Muscle of arm (tissue), 14 donors: ENCODE measurements around the gene TLR3. TPM values are rescaled to one million over a fixed set of nuclear protein-coding genes. Genes with fewer than 3 reads are reported as not detected.
"Not testable (repeated sequence)": the region's sequence is repeated elsewhere in the genome, so short reads cannot be mapped to it uniquely, and the experiment has no call there.

Experiments used
- DNase-seq: peaks from one replicate; pipeline ENCODE4 v3.0.0-alpha.2; 2013
- long read RNA-seq, 11 donors: transcript quantifications; one replicate each; lab custom pipeline, GENCODE V29; 2026
- polyA plus RNA-seq, 12 donors: library from polyadenylated mRNA; unstranded; fragments of 120-200 nt; gene quantifications; one replicate each; pipeline ENCODE4 v1.2.1, GENCODE V29; 2013; ENCODE audit not compliant: insufficient read length in 12 of 12

Gene TLR3
- polyA plus RNA-seq = 1 to 10 TPM in 9 of 12 donors, under 1 TPM in 1, not detected in 2; 0.84 to 3.0 (median 1.6) TPM
- long read RNA-seq, donor 1 = 0 reads
- long read RNA-seq, donor 2 = 0 reads
- long read RNA-seq, donor 3 = 0 reads
- long read RNA-seq, donor 4 = 0 reads
- long read RNA-seq, donor 5 = 0 reads
- long read RNA-seq, donor 6 = 0 reads
- long read RNA-seq, donor 7 = 0 reads
- long read RNA-seq, donor 8, full-length matches to known transcripts = 1 of 1 reads
- long read RNA-seq, donor 8, partial matches to known transcripts = 0 of 1 reads
- long read RNA-seq, donor 8, other reads (novel, unspliced or antisense) = 0 of 1 reads
- long read RNA-seq, donor 9 = 0 reads
- long read RNA-seq, donor 10 = 0 reads
- long read RNA-seq, donor 11 = 0 reads

DNA sequence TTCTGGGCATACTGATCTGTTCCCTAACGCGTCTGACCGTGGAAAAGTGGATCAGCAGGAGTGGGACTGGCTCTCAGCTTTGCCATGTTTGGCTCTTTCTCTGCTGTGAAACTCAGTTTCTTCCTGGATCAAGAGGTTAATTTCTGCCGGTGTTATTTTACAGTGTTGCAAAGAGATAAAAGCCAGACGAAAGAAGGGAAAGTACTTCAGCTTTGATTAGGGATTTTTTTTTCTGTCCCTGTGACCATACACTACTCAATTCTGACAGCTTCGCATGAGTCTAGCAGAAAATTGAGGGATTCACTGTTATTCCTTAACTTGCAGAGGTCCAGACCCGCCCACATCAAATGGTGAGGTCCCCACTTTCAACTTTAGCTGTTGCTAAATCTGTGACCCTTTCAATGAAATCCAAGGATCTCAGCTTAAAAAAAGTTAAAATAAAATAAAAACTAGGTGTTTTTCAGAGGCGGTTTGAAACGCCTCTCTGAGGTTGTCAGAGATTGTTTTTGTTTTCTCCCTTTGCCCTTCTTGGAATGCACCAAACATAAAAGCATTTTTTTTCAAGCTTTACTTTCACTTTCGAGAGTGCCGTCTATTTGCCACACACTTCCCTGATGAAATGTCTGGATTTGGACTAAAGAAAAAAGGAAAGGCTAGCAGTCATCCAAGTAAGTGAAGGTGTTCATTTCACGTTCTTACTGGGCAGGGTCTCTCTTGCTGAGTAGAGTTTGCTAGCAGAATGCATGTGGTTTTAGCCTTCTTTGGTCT lies at the start of gene TLR3:
TLR3 (plus strand) TSS at position 576 of the 768 bp plus-strand sequence. CDS start 7,464 bp downstream, outside the sequence.
- peak; percentile 23 for DNase-seq

DNA sequence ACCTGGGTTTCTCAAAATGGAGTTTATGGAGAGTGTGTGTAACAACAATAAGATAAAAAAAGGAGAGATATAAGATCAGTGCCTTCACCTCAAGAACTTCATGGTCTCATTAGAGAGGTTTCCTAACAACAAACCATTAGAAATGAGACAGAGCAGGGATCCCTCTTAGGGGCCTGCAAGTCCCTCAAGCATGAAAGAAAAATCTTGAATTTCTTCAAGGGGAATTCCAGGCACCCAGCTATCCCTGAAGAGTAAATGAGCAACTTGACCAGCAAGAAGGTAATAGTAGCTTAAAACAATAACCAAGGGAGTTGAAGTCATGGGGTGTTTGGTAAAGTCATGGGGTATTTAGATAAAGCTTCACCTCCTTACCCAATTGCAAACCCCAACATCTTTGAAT lies 49.7 kb upstream of the TLR3 start:
- no peak for DNase-seq

DNA sequence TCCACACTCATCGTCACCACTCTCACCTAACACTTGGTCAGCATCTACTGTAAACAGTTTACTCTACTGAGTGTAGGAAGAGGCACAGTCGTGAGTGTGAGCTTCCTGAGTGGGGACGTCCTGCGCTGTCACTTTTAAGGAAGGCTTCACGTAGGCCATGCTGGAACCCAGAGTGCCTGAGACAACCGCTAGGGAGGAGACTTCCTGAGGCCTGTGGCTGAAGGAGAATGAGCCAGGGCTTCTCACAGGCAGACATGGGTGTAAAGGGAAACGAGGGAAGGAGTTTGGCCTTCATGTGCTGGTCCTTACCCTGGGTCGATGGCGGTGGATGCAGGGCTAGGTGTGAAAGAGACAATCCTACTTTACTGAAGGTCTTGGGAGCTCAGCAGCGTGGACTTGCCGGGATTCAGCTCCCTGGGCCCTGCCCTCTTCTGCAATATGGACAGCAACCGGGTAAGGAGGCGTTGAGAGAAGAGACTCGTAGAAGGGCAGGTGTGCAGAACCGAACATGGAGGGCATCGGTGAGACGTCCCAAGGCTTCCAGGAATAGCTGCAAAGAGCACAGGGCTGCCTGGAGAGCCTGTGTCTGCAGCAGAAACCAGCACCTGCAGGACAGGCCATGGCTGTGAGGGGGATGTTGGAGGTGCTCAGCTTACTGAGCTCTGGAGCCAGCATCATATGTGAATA lies 48.7 kb upstream of the TLR3 start:
- DNase-seq = no peak

DNA sequence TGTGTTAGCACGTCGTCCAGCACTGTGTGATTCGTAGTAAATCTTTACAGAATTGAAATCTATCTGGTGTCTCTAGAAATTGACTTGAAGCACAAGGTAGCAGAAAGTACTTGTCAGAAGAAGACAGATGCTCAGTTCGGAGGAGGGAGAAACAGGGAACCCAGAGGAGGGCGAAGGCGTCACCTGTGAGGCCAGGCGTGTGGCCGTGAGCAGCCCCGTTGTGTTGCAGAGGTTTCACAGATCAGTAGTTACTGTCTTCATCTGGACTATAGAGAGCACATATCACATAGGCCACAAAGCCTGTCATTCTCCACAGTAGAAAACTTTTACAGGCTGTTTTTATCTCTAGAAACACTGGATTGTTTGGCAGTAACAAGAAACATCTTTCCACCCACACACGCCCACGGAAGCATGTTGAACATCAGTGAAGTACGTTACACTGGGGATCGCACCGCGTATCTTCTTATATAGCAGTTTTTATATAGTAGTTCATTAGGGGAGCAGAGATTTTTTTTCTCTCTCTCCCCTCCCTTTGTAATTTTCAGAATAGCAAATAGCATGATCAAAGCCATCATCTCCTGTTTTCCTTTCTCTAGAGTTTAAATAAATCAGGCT lies 48.1 kb upstream of the TLR3 start:
- no peak for DNase-seq

DNA sequence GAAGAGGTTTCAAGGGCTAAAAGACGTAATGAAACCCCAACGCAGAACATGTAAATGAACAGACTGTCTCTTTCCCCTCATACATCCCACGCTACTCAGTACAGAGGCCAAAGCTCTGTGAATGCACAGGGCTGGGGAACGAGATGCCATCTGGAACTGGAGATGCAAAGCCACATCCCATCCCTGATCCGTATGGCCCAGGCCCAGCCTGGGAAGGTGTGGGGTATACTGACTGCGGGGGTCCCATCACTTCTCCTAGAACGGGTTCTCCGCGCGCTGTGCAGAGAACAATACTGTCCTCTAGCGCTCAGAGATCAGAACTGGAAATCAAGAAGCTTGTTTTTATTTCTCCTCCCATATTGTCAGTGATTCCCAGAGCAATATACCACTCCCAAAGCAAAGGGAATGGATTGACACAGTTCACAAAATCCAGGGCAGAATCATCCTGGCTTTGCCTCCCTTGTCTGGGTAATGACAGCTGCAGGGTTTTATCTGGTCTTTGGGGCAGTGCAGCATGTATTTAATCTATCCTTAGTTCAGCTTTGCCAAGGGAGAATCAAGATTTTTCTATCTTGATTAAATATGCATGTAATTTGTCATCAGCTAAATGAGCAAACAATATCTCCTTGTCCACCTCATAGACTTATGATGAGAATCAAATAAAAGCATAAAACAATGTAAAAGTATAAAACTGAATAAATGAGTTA lies 47.3 kb upstream of the TLR3 start:
- peak; percentile 45 for DNase-seq

DNA sequence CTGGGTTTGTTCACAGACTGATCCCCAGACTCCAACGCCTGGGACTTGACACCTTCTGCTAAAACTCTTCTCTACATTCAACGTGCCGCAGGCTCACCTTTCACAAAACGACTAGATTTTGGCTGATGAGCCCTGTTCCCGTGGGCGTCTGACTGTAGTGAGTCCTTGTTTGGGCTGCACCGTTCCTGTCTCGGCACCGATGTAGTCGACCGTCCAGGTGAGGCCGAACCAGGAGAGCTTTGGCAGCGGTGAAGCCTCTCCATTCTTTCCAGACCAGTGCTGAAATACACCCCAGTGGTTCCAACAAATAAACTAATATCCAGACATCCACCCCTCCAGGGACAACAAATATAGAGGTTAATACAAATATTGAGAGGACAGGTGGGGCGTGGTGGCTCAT lies 45.0 kb upstream of the TLR3 start:
- no peak for DNase-seq

DNA sequence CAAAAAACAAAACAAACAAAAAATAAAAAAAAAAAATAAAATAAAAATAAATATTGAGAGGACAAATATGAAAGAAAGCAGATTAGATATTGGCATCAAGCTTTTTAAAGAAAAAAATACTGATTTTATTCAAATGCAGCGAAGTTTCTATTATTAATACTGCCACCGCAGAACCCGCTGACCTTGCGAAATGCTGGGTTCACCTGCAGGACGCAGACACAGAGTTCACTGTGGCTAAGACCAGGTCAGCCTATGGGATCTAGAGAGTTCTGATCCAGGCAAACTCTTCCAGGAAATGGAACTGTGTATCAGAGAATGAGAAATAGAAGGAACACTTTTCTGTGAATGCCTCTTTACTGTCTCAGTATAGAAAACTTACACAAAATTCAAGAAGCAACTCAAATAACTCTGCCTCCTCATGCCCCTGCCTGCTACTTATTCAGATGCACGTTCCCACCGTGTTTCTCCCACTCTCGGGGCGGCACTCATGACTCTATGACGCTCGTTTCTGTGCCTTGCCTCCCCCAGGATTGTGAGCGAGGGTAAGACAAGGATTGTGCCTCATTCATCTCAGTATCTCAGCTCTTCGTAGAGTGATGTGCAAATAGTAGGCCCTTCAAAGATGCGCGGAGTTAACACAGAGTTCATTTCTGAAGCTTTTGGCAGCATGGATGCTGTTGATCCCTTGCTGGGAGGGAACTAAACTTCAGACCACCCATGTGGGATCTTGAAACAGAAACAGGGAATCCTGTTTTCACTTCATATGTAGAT lies 44.1 kb upstream of the TLR3 start:
- no peak for DNase-seq

DNA sequence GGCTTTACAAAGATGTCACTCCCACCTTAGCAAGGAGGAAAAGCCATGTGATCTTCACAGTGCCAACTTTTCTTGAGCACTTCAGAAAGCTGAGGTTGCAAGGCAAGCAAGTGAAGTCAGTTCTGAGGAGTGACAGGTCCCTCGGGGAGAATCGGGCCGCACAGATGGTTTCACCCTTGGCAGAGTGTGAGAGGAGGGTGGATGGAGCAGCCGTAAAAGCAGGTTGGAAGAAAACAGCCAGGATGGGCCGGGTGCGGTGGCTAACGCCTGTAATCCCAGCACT lies 43.6 kb upstream of the TLR3 start:
- DNase-seq = no peak

DNA sequence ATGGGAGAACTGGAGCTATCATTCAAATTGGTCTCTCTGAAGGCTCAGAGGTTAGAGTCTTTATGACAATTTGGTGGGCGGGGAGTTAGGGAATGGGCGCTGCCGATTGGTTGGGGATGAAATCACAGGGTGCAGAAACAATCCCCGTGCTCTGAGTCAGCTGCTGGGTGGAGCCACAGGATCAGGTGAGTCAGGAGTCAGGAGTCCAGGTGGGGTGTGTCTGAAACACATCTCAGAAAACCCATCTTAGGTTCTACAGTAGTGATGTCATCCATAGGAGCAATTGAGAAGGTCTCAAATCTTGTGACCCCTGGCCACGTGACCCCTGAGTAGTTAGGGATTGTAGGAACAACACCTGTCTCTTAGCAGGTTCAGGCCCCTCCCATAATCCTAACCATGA lies 41.6 kb upstream of the TLR3 start:
- no peak for DNase-seq

DNA sequence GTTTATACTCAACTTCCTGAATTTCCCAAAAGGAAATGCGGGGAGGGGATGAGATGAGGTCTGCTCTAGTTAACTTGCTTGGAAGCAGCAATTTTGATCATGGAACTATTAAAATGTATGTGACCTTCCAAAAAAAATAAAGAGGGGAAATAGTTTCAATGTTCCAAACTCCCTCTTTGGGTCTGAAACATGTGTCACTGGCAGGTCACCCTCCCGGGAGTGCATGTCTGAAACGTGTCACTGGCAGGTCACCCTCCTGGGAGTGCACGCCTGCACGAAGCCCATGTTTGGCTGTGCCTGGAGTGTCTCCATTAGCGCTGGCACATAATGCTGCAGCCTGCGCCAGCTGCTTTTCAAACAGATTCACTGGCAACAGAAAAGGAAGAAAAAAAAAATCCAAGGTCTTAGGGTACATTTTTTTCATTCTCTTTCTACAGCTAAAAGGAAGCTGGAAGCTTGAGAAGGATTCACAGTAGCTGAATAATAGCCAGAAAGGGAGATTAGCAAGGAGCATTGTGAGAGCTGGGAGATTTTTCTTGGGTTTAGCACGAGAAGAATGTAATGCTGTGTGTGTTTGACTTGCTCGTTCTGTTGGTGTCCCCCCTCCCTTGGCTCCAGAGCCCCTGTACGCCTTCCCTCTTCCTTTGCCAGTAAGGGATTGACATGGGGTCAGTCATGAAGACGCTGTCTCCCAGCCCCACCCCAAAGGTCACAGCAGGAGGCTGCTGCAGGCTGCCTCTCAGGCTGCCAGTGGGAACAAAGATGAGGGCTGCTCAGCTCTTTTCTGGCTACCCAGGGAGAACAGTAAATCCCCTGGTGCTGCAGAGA lies 39.2 kb upstream of the TLR3 start:
- peak; percentile 71 for DNase-seq

DNA sequence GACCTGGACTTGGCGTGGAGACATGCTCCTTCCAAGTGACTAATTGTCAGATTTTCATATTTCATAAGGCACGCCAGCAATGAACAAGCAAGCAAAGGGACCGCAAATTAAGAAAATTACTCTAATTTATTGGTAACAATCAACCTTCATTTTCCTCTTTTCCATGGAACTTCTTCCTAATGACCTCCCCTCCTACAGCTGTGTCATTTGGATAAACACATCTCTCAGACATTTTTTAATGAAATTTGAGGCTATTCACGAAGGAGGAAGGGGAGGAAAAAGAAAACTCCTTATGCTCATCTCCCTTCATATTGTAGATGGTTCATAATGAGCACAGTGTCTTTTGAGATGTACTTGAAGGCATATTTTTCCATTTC lies 38.6 kb upstream of the TLR3 start:
- no peak for DNase-seq

DNA sequence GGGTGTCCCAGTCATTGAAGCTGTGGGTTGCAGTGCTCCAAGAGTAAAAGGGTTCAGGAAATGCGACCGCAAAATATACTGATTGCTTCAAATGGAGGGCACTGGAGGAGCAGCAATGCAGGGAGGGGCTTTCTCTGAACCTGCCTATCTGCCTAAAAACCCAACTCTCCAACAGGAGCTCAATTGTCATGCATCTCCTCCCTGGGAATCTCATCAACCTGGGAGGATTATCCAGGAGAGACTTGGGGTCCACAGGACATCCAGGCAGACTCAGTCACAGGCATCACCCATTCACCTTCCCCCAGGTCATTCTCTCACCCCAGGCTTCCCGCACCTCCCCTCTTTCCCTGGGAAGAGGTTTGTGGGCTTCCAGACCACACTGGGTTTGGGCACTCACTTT lies 38.2 kb upstream of the TLR3 start:
- no peak for DNase-seq

DNA sequence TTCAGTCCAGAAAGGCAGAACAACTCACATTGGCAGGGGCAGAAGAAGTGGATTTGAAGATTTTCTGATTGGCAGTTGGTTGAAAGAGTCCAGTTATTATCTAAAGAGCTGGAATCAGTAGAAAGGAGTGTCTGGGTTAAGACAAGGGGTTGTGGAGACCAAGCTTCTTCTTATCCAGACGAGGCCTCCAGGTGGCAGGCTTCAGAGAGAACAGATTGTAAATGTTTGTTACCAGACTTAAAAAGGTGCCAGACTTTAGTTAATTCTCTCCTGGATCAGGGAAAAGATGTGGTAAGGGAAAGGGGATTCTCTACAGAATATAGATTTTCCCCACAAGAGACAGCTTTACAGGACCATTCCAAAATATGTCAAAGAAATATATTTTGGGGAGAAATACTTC lies 36.7 kb upstream of the TLR3 start:
- no peak for DNase-seq

DNA sequence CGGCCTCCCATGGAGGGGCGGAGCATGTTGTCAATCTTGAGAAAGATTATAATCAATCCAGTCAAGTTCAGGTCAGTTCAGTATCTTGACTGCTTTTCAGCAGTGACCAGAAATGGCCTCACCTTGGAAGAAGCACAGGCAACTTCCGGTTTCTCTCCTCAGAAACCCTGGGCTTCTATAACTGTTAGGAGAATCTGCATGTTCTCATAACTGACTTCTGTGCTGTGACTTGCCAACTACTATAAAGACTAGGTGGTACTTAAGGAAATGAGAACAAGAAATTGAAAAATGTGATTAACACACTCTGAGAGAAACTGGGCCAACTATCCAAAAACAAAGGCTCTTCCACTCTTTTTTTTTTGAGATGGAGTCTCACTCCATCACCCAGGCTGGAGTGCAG lies 35.9 kb upstream of the TLR3 start:
- DNase-seq = no peak

DNA sequence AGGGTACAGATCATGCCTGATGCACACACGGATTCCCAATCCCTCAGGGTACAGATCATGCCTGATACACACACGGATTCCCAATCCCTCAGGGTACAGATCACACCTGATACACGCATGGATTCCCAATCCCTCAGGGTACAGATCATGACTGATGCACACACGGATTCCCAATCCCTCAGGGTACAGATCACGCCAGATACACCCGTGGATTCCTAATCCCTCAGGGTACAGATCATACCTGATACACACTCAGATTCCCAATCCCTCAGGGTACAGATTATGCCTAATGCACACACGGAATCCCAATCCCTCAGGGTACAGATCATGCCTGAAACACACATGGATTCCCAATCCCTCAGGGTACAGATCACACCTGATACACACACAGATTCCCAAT lies 34.3 kb upstream of the TLR3 start:
- not testable (repeated sequence) for DNase-seq

DNA sequence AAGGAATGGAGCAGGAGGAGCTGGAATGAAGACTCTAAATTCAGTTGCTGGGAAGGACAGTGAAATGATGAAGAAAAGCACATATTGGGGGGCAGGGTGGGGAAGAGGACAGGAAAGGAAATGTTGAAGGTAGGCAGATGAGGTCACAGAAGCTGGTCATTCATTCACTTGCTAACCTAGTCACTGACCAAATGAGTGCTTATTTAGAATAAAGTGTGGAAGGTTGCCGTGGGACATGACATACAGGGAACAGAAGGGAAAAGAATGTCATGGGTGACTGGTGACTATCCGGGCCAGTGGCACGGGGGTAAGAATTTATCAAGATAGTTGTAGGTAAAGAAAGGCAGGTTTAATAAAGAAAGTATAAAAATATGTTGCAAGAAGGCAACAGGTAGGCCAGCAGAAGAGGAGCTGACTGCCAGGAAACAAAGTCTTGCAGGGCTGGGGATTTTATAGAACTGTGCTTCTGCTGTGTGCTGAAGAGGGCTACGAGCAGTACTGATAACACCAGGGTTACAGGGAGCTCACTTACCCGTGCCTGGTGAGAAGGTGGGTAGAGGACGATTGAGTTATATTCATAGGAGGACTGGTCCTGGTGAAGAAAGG lies 31.9 kb upstream of the TLR3 start:
- DNase-seq = no peak

DNA sequence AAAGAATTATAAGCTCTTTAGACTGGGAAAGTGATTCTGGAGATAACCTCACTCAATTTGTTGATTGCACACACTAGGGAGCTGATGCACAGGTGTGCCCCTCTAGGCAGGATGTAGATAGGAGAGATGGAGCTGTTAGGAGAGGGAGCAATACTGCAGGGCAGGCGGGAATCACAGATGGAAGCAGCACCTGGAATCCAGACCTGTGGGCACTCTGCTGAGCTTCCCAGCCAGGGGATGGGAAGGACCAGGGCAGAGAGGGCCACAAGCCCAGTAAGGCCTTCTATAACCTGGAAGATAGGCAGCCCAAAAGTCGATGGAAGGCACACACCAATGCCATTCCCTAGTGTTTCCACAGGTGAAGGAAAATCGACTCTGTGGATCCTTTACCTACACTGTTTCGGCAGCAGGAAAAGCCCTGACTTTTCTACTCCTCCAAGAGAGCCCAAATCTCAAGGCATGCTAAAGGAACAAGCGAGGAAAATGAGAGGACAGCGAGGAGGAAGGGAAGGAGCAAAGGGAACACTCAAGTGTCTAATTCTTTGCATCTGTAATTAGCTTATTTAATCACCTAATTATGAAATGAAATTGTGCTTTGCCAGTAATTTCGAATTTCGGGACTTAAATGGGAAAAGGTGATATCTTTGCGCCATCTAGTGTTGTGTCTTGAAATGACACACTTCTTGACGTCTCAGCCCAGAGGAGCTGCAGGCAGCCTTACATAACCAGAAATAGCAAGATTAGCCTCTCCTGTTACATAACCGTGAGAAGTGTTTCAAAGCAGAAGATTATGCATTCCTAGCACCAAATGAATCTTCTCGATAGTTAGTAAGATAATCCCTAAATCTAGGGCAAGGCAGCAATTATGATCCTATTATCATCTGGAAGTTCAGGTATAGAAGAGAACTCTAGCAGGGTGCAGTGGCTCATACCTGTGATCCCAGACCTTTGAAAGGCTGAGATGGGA lies 31.0 kb upstream of the TLR3 start:
- DNase-seq = peak; percentile 84

DNA sequence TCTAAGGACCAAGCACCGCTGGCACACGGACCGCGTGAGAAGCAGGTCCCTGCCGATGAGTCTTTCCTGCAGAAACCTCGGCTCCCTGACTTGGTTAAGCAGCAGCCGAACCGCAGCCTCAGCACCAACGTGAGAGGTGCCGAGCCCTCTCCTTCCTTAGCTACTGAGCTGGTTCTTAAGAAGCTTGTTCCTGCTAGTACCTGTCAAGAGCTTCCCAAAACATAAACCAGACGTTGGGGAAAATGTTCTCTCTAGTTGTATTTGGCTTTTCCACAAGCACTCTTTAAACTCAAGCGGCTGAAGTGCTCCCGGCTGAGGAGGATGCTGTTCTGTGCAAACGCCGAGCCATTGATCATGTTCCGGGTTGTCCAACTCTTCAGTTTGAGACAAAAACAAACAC lies 29.3 kb upstream of the TLR3 start:
- no peak for DNase-seq

DNA sequence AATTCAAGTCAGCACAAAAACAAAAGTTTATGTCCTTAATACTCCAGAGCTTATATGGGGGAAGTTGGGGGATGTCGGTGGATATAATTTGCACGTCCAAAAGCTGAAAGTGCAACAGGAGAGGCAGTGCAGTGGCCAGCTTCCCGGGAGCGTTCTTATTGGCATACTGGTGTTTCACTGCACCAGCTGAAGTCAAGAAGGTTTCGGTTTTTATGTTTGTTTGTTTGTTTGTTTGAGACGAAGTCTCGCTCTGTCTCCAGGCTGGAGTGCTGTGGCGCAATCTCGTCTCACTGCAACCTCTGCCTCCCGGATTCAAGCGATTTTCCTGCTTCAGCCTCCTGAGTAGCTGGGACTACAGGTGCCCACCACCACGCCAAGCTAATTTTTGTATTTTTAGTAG lies 28.6 kb upstream of the TLR3 start:
- DNase-seq = no peak
